Astrocyte (in vitro differentiated cells and primary cell): ENCODE data around the gene PLEKHM3. TPM values are rescaled to one million over a fixed set of nuclear protein-coding genes. Genes with fewer than 3 reads are reported as not detected.

Experiments used
- DNase-seq: peaks from one replicate; pipeline ENCODE4 v3.0.0-alpha.2; 2010; ENCODE audit warnings: low read depth
- FAIRE-seq: peaks from 2 replicates; lab custom pipeline; 2011; peaks lifted over from hg19 to GRCh38; lab: Jason Lieb, UNC
- H2AFZ ChIP-seq: 2 replicates; pipeline ENCODE4 v1.6.0; 2012; ENCODE audit warnings: low read depth, low read length, inconsistent platforms
- H3K27ac ChIP-seq: 2 replicates; pipeline ENCODE4 v1.5.1; 2011; ENCODE audit warnings: low read depth, low read length, inconsistent platforms
- H3K27me3 ChIP-seq: 2 replicates; pipeline ENCODE4 v1.6.0; 2011; ENCODE audit warnings: low read length, inconsistent platforms; ENCODE audit not compliant: insufficient read depth
- H3K36me3 ChIP-seq: 2 replicates; pipeline ENCODE4 v1.5.1; 2011; ENCODE audit warnings: low read length, inconsistent platforms; ENCODE audit not compliant: insufficient read depth
- H3K4me1 ChIP-seq: 2 replicates; pipeline ENCODE4 v1.5.1; 2011; ENCODE audit warnings: low read length, inconsistent platforms; ENCODE audit not compliant: insufficient read depth
- H3K4me2 ChIP-seq: 2 replicates; pipeline ENCODE4 v1.6.0; 2012; ENCODE audit warnings: low read length, inconsistent platforms
- H3K4me3 ChIP-seq: 2 replicates; pipeline ENCODE4 v1.5.1; 2011; ENCODE audit warnings: low read depth, mild to moderate bottlenecking, low read length, inconsistent platforms; ENCODE audit not compliant: insufficient read depth
- H3K79me2 ChIP-seq: 2 replicates; pipeline ENCODE4 v1.6.0; 2012; ENCODE audit warnings: mild to moderate bottlenecking, low read length, inconsistent platforms; ENCODE audit not compliant: insufficient read depth
- H3K9ac ChIP-seq: 2 replicates; pipeline ENCODE4 v1.6.0; 2012; ENCODE audit warnings: mild to moderate bottlenecking, low read length, inconsistent platforms
- H3K9me3 ChIP-seq: 2 replicates; pipeline ENCODE4 v1.5.1; 2012; ENCODE audit warnings: low read depth, mild to moderate bottlenecking, low read length, inconsistent platforms; ENCODE audit not compliant: insufficient read depth
- H4K20me1 ChIP-seq: 2 replicates; pipeline ENCODE4 v1.6.0; 2012; ENCODE audit warnings: low read length, inconsistent platforms; ENCODE audit not compliant: insufficient read depth
- H3K27ac Mint-ChIP-seq: one replicate; pipeline ENCODE4 v1.8.0; 2021; ENCODE audit warnings: mild to moderate bottlenecking, mixed read lengths; ENCODE audit not compliant: unreplicated experiment
- H3K27me3 Mint-ChIP-seq: one replicate; pipeline ENCODE4 v1.8.0; 2021; ENCODE audit warnings: low read depth, mixed read lengths; ENCODE audit not compliant: unreplicated experiment
- H3K36me3 Mint-ChIP-seq: one replicate; pipeline ENCODE4 v1.8.0; 2021; ENCODE audit warnings: low read depth, mixed read lengths; ENCODE audit not compliant: unreplicated experiment
- H3K4me1 Mint-ChIP-seq: one replicate; pipeline ENCODE4 v1.8.0; 2021; ENCODE audit warnings: low read depth, mixed read lengths; ENCODE audit not compliant: unreplicated experiment
- H3K4me3 Mint-ChIP-seq: one replicate; pipeline ENCODE4 v1.8.0; 2021; ENCODE audit warnings: mild to moderate bottlenecking, moderate library complexity, mixed read lengths; ENCODE audit not compliant: unreplicated experiment
- H3K9me3 Mint-ChIP-seq: one replicate; pipeline ENCODE4 v1.8.0; 2021; ENCODE audit warnings: mild to moderate bottlenecking, mixed read lengths; ENCODE audit not compliant: unreplicated experiment
- EZH2 ChIP-seq: IDR thresholded peaks from 2 replicates; pipeline ENCODE4 v1.6.1; 2012; ENCODE audit warnings: mild to moderate bottlenecking, low read length, inconsistent platforms; ENCODE audit not compliant: insufficient read depth
- total RNA-seq: library from RNA; stranded (reverse); gene quantifications from 2 replicates; pipeline ENCODE4 v1.2.1, GENCODE V29; 2021
- TF ChIP-seq, protein P1 (sequence below): IDR thresholded peaks from 2 replicates; pipeline ENCODE4 v1.5.1; 2011; ENCODE audit warnings: low read depth, mild to moderate bottlenecking, inconsistent platforms, low read length, moderate library complexity; ENCODE audit not compliant: insufficient read depth

The PLEKHM3 gene
- total RNA-seq, 1 donor from 2014 or later, result 9.1 TPM

DNA sequence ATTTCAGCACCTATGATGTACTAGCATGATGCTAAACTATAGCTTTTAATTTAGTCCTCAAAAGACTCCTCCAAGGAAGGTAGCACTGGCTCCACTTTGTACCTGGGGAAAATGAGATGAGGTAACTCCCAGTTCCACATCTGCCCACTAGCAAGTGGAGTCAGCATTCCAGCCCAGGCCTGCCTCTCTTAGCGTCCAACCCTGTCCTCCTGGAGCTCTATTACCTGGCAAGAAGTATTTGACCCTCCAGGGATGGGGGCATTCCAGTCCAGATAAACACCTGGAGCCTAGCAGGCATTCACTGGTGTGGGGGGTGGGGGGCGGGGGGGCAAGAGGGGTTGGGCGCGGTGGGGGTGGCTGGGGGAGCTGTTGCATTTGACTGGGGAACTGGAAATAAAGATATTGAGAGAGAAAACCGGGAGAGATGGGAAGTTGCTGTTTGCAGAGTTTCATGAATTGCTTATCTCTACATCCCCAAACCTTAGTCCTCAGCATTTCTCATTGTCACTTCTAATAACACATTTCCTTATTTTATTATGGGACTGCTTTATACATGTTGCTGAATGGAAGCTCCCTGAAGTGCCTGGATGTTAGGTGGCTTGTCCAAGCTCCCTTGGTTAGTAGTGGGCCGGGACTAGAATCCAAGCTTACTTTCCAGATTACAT is 233.6 kb downstream of the PLEKHM3 start:
- Histone ChIP-seq H3K9ac (no peak overlapping the region), H3K36me3 (no peaks in the 10 kb centered on the region), H2AFZ (peak overlapping the region; percentile 52), H3K79me2 (no peaks in the 10 kb centered on the region), H3K4me2 (peak overlapping the region; percentile 39), H4K20me1 (no peaks in the 10 kb centered on the region), H3K27ac (no peak overlapping the region), H3K9me3 (no peaks in the 10 kb centered on the region), H3K4me1 (peaks cover 5% of the 10 kb centered on the region), H3K27me3 (no peaks in the 10 kb centered on the region), H3K4me3 (no peak overlapping the region)
- Mint-ChIP-seq H3K4me3 (no peak overlapping the region), H3K4me1 (peaks cover 8% of the 10 kb centered on the region), H3K36me3 (peaks cover 4% of the 10 kb centered on the region), H3K9me3 (no peaks in the 10 kb centered on the region), H3K27me3 (no peaks in the 10 kb centered on the region), H3K27ac (no peak overlapping the region)
- no peak for TF ChIP-seq EZH2
- TF ChIP-seq, protein P1, sequence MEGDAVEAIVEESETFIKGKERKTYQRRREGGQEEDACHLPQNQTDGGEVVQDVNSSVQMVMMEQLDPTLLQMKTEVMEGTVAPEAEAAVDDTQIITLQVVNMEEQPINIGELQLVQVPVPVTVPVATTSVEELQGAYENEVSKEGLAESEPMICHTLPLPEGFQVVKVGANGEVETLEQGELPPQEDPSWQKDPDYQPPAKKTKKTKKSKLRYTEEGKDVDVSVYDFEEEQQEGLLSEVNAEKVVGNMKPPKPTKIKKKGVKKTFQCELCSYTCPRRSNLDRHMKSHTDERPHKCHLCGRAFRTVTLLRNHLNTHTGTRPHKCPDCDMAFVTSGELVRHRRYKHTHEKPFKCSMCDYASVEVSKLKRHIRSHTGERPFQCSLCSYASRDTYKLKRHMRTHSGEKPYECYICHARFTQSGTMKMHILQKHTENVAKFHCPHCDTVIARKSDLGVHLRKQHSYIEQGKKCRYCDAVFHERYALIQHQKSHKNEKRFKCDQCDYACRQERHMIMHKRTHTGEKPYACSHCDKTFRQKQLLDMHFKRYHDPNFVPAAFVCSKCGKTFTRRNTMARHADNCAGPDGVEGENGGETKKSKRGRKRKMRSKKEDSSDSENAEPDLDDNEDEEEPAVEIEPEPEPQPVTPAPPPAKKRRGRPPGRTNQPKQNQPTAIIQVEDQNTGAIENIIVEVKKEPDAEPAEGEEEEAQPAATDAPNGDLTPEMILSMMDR, result no peak
- DNase-seq, result no peak
- FAIRE-seq, result no peak

DNA sequence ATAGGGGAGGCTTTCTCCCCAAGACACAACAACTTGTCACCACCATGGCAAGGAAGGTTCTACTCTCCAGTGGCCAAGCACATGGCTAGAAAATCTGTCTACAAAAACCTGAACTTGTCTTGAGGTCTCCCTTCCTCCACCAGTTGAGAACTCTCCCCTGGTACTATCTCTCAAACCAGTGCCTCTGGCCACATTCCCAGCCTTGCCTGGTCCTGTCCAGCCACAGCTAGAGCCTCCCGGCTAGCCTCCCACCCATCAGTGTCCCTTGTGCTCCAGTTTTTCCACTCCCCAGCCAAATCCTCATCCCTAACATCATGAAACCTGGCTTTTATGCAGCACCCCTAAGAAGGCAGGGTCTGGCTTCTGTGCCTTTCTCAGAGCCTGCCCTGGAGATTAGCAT is 234.4 kb downstream of the PLEKHM3 start:
- Histone ChIP-seq H3K9ac (no peak overlapping the region), H3K27me3 (no peaks in the 10 kb centered on the region), H4K20me1 (no peaks in the 10 kb centered on the region), H3K36me3 (no peaks in the 10 kb centered on the region), H2AFZ (no peak overlapping the region), H3K4me1 (peaks cover 5% of the 10 kb centered on the region), H3K4me3 (no peak overlapping the region), H3K9me3 (no peaks in the 10 kb centered on the region), H3K4me2 (no peak overlapping the region), H3K27ac (no peak overlapping the region), H3K79me2 (no peaks in the 10 kb centered on the region)
- Mint-ChIP-seq H3K27me3 (no peaks in the 10 kb centered on the region), H3K4me3 (no peak overlapping the region), H3K4me1 (peaks cover 8% of the 10 kb centered on the region), H3K9me3 (no peaks in the 10 kb centered on the region), H3K36me3 (peaks cover 4% of the 10 kb centered on the region), H3K27ac (no peak overlapping the region)
- FAIRE-seq (no peak), DNase-seq (no peak)
- TF ChIP-seq, protein P1, result no peak
- no peak for TF ChIP-seq EZH2

DNA sequence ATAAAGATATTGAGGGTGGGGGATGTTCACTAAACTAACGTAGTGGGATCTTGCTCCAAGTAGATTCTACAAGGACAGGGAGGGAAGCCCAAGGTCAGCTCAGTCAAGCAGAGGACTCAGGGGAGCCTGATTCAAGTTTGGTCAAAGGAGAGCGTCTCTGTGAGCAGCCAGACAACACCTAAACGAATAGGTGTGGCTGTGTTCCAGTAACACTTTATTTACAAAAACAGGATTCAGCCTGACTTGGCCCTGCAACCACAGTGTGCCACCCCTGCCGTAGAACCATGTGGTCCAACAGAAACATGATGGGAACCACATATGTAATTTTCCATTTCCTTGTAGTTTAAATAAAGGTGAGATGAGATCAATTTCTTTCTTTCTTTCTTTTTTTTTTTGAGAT is 237.5 kb downstream of the PLEKHM3 start:
- no peaks in the 10 kb centered on the region for H3K27me3 ChIP-seq
- H4K20me1 ChIP-seq, result no peaks in the 10 kb centered on the region
- H3K4me1 ChIP-seq, result peaks cover 5% of the 10 kb centered on the region
- no peak overlapping the region for H3K9ac ChIP-seq
- TF ChIP-seq, protein P1, result no peak
- TF ChIP-seq EZH2, result no peak
- no peaks in the 10 kb centered on the region for H3K9me3 ChIP-seq
- no peaks in the 10 kb centered on the region for H3K79me2 ChIP-seq
- H3K9me3 Mint-ChIP-seq, result no peaks in the 10 kb centered on the region
- no peak overlapping the region for H3K4me3 ChIP-seq
- no peak overlapping the region for H3K27ac Mint-ChIP-seq
- no peak for DNase-seq
- no peak for FAIRE-seq
- no peaks in the 10 kb centered on the region for H3K27me3 Mint-ChIP-seq
- H3K36me3 ChIP-seq, result no peaks in the 10 kb centered on the region
- H3K36me3 Mint-ChIP-seq, result no peaks in the 10 kb centered on the region
- peaks cover 9% of the 10 kb centered on the region for H3K4me1 Mint-ChIP-seq
- no peak overlapping the region for H2AFZ ChIP-seq
- no peak overlapping the region for H3K4me2 ChIP-seq
- no peak overlapping the region for H3K4me3 Mint-ChIP-seq
- H3K27ac ChIP-seq, result no peak overlapping the region
